ENCODE results near the gene UPK1B. TPM values are rescaled to one million over a fixed set of nuclear protein-coding genes. Genes with fewer than 3 reads are reported as not detected.
A peak's percentile ranks its signal among the peaks of the same experiment; 100 is the strongest.
"Not testable (repeated sequence)": the region's sequence is repeated elsewhere in the genome, so short reads cannot be mapped to it uniquely, and the experiment has no call there.

The UPK1B gene
- not detected in 2 replicates for total RNA-seq (2014; rRNA removed)
- polyA plus RNA-seq (2012), result not detected

DNA sequence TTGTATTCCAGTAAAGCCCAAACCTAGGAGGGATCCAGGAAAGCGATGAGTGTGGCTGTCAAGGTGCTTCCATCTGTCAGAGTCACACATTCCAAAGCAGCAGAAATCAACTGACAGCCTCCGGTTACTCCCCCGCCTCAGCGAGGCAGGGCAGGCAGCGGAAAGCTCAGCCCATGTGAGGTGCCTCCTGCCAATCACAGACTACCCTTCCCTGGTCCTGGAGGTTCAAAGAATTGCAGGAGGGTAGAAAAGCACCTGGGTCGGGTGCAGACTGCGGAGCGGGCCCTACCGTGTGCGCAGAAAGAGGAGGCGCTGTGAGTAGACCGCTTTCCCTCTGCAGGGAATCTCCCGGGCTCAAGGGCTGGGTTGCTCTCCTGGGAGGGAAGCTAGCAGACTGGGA is at the start of gene UPK1B:
Gene UPK1B (plus strand): TSS at position 274 of the 400 bp plus-strand sequence. CDS start 13,144 bp downstream, outside the sequence.
- no peak for DNase-seq (ENCODE audit: low read depth)

DNA sequence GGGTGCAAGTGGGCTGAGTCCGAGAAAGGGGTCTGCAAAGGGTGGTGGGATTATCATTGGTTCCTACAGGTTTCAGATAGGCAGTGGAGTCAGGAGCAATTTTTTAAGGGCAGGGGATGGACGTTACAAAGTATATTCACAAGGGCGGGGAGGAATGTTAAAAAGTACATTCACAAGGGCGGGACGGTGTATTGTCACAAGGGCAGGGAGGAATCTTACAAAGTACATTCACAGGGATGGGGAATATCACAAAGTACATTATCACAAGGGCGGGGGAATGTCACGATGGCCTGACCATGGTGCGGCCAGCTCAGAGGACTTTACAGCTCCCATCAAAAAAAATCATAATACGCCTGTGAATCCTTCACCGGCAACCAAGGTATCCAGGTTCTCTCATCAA is 48.1 kb upstream of the UPK1B start:
- no peak for DNase-seq (ENCODE audit: low read depth)

DNA sequence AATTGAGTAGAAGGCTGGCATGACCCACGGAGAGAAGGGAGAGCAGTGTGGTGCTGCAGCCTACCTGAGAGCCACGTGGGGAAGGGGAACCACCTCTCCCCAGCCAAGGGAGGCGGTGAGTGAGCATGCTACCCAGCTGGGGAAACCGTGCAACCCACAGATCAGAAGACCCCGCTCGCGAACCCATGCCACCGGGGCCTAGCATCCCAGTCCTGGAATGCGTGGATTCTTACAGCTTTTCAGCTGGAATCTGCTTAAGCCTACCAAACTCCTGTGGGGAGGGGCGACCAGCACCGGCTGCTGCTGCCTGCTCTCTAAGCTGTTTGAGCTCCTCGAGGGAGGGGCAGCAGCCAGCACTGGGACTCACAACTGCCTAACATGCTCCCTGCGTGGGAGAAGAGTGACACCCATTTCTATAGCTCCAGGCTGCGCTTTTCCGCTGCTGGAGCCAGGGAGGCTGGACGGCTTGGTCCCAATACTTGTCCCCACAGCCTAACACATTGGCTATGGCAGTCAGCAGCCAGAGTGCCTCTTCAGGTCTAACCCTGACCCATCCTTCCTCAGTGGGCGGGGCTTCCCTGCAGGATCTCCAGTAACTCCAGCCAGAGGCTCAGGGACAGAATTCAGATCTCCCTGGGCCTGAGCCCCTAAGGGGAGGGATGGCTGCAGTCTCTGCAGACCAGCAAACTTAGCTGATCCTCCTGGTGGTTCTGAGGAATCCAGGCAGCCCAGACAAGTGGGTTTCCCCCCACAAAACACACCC is 47.5 kb upstream of the UPK1B start:
- no peak for DNase-seq (ENCODE audit: low read depth)

DNA sequence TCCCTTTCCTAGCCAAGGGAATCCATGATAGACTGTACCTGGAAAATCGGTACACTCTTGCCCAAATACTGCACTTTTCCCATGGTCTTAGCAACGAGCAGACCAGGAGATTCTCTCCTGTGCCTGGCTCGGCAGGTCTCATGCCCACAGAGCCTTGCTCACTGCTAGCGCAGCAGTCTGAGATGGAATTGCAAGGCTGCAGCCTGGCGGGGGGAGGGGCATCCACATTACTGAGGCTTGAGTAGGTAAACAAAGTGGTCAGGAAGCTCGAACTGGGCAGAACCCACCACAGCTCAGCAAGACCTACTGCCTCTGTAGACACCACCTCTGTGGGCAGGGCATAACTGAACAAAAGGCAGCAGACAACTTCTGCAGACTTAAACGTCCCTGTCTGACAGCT is 43.1 kb upstream of the UPK1B start:
- not testable (repeated sequence) for DNase-seq (ENCODE audit: low read depth)

DNA sequence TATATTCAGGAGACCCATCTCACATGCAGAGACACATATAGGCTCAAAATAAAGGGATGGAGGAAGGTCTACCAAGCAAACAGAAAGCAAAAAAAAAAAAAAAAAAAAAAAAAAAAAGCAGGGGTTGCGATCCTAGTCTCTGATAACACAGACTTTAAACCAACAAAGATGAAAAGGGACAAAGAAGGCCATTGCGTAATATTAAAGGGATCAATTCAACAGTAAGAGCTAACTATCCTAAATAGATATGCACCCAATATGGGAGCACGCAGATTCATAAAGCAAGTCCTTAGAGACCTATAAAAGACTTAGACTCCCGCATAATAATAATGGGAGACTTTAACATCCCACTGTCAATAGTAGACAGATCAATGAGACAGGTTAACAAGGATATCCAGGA is 41.1 kb upstream of the UPK1B start:
- not testable (repeated sequence) for DNase-seq (ENCODE audit: low read depth)

DNA sequence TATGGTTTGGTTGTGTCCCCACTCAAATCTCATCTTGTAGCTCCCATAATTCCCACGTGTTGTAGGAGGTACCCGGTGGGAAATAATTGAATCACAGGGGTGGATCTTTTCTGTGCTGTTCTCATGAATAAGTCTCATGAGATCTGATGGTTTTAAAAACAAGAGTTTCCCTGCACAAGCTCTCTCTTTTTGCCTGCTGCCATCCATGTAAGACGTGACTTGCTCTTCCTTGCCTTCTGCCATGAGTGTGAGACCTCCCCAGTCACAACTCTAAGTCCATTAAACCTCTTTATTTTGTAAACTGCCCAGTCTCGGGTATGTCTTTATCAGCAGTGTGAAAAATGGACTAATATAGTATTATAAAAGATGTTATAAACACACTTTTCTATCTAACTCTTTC is 34.0 kb upstream of the UPK1B start:
- not testable (repeated sequence) for DNase-seq (ENCODE audit: low read depth)

DNA sequence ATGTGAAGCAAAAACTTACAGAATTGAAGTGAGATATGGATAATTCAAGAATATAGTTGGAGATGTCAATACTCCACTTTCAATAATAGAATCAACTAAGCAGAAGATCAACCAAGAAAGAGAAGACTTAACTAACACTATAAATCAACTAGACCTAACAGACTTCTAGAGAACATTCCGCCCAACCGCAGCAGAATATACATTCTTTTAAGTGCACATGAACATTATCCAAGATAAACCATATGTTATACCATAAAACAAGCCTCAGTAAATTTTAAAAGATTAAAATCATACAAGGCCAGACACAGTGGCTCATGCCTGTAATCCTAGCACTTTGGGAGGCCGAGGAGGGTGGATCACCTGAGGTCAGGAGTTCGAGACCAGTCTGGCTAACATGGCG is 32.9 kb upstream of the UPK1B start:
- no peak for DNase-seq (ENCODE audit: low read depth)

DNA sequence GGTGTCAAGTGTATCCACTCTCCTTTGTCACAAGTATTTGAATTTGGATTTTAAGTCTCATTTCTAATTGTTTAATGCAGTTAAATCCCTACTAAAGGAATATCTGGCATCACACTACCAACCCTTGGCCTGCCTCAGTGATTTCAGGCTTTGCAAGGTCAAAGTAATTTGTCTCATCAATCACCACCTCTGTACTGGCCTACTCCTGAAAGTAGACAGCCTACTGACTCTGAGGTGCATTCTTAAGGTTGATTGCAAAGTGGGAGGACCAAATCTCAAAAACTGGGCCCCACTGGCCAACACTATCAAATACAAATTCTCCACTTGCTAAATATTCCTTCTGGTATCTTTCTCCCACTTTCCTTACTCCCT is 28.3 kb upstream of the UPK1B start:
- no peak for DNase-seq (ENCODE audit: low read depth)

DNA sequence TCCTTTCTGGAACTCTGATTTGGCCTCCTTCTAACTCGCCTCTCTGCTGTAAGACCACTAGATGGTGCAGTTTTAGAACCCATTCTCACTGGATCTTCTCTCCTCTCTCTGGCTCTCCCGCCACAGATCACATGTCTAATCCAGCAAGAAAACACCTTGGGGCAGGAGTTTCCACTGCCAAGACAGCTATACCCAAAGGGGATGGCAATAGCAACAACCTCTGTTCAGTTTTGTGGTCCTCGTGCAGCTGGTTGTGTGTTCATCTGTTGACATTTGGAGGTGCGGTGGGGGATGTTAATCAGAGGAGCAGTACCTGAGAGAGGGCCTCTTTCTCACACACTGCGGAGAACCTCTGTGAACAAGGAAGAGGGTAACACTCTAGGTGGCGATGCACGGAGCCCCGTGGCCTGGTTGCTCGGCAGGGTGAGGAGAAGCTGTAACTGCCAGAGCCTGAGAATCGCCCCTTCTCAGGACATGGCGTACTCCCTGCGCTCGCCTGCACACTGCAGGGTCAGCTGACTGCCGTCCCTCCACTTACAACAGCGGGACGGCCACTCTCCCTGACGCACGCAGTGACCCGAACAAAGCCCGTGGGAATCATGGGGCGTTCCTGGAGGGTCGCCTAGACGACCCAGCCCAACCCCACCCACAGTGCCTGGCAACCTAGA is 27.8 kb upstream of the UPK1B start, which contains the start of gene TEX55:
Gene TEX55 (plus strand): TSS at position 666 of the 668 bp plus-strand sequence. CDS start 25 bp downstream, outside the sequence.
- peak; percentile 37 for DNase-seq (ENCODE audit: low read depth)

DNA sequence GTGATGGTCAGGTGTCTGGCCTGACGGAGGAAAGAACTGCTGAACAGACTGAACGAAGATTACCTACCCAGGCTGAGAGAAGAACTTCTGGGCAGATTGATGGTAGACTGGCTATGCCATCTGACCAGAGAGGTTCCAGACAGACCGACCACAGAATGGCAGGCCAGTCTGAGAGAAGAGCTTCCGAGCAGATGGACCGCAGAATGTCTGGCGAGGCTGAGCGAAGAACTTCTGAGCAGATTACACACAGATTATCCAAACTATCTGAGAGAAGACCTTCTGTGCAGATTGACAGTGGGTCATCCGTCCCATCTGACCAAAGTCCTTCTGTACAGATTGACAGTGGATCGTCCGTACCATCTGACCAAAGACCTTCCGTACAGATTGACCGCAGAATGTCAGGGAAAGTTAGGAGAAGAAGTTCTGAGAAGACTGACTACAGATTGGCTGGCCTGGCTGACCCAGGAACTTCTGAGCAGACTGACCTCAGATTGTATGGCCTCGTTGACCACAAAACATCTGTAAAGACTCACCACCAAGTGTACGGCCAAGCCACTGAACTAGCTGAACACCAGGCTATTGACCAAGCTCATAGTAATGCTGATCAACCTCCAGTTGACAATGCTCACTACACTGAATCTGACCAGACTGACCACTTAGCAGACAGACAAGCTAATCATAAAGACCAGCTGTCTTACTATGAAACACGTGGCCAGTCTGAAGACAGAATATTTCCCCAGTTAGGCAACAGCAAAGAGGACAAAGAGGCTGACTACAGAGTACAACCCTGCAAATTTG is 26.6 kb upstream of the UPK1B start:
- peak; percentile 46 for DNase-seq (ENCODE audit: low read depth)

DNA sequence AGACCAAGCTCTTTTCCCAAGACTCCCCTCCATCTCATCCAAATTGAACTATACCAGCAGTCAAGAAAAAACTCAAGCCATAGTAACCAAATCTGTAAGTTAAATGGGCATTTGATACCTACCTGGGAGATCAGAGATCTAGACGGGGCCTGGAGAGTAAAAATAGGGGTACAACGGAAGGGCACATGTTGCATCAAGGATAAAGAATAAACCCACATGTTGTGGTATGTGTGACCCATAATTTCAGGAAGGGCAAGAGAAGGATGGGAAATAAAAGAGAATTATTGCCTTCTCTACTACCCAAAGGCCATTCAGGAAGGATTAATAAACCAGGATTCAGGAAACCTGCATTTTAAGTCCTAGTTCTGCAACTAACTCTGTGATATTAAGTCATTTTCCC is 25.9 kb upstream of the UPK1B start:
- DNase-seq (ENCODE audit: low read depth), result no peak

DNA sequence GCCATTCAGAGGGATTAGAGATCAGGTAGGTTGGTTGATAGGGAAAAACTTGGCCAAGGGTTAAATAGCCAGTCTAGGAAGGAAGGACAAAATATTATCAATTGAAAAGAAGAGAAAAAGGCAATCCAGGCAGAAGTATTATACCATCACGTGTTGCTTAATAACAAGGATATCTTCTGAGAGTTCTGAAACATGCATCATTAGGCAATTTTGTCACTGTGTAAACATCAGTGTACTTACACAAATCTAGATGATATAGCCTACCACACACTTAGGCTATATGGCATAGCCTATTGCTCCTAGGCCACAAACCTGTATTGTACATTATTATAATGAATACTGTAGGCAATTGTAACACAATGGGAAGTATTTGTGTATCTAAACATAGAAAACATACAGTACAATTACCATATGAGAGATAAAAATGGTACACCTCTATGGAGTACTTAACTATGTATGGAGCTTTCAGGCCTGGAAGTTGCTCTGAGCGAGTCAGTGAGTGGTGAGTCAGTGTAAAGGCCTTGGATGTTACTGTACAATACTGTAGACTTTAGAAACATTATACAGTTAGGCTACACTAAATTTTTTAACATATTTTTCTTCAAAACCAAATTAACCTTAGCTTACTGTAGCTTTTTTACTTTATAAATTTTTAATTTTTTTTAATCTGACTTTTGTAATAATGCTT is 24.8 kb upstream of the UPK1B start:
- peak; percentile 26 for DNase-seq (ENCODE audit: low read depth)

DNA sequence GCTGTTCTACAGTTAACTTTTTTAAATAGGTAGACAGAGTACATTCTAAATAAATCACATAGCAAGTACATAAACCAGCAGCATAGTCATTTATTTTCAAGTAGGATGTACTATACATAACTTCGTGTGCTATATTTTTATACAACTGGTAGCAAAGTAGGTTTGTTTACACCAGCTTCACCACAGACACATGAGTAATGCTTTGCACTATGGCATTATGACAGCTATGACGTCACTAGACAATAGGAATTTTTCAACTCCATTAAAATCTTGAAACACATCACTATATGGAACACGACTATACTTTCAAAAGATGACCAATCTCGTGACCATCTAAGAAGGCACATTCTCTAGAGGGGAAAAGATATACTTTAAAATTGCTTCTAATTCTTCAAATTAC is 23.9 kb upstream of the UPK1B start:
- peak; percentile 36 for DNase-seq (ENCODE audit: low read depth)

DNA sequence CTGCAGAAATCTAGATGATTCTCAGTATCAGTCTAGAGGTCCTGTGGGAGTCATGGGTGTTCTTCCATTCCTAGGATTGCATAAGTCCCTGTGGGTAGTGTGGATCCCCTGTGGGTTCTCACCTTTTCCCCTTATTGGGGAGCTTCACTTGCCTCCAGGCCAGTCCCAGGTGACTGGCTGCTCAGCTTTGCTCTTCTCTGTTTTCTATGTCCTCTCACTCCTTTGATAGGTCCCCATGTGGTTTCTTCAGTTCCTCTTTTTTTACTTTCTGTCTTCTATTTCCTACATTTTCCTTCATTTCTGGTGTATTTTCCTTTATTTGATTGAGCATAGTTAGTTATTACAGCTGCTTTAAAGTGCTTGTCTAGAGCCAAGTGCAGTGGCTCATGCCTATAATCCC is 16.5 kb upstream of the UPK1B start:
- DNase-seq (ENCODE audit: low read depth), result no peak

DNA sequence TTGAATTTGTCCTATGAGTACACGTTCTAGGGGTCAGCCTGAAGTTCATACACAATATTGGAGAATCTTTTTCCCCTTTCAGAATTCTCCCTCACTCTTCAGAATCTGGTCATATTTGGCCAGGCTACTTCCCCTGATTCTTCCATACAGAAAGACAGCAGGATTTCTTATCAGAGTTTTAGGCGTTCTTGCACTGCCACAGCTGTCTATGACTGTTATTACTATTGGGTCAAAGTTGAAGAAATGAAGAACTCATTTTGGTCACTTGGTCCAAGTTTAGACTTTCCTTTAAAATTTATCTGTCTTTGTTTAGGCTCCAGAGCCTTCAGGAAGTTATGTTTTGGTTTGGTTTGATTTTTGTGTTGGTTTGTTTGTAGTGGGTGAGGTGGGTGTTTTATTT is 15.4 kb upstream of the UPK1B start:
- no peak for DNase-seq (ENCODE audit: low read depth)

DNA sequence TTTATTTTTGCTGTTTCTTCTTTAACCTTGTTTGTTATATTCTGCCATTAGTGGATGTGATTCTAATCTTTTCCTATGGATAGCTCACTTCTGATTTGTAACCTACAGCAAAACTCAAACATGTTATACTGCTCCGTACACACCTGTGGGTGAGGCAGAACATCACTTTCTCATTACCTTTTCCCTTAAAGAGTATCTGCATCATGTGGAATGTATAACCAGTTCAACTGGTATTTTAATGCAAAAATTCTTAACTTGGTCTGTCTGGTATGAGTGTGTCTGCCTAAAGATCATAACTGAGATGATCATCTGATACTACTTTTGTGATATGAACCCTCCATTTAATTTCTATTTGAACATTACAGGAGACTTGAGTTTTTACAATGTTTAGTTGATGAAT is 13.0 kb upstream of the UPK1B start:
- no peak for DNase-seq (ENCODE audit: low read depth)

DNA sequence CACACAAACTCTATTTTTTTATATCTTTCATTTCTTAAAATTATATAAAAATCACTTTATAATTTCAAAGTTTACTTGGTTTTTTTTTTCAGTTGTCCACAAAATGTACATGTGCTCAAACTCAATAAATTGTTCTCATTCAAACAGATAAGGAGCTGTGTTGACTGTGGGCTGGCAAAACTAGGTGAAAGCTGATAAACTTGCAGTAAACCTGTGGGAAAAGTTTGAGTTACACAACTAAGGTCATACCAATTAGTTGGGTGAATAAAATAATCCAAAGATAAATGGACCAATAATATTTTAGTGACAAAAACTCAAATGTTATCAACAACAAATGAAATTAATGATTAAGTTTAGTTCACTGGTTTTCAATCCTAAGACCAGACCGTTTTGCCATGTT is 12.6 kb upstream of the UPK1B start:
- no peak for DNase-seq (ENCODE audit: low read depth)

DNA sequence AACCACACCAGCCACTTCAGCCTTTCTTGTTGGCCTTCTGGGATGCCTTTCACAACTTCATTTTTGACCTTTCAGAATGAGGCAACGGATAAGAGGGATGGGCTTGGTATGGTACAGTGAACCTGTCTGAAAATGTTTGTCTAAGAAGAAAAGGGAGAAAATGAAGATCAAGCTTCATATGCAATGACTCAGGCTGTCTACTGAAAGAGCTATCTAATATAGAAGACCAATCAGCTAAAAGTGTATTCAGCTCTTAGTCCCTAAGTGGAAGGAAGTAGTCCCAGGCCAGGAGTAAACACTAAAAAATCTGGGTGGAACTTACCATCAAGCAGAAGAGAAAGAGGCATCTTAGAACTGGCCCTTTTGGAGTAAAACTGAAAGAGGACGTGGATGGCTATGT is 12.2 kb upstream of the UPK1B start:
- DNase-seq (ENCODE audit: low read depth), result no peak

DNA sequence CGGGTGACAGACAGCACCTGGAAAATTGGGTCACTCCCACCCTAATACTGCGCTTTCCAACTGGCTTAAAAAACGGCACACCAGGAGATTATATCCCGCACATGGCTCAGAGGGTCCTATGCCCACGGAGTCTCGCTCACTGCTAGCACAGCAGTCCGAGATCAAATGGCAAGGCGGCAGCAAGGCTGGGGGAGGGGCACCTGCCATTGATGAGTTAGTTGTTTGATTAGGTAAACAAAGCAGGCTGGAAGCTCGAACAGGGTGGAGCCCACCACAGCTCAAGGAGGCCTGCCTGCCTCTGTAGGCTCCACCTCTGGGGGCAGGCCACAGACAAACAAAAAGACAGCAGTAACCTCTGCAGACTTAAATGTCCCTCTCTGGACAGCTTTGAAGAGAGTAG is 8.7 kb upstream of the UPK1B start:
- not testable (repeated sequence) for DNase-seq (ENCODE audit: low read depth)

DNA sequence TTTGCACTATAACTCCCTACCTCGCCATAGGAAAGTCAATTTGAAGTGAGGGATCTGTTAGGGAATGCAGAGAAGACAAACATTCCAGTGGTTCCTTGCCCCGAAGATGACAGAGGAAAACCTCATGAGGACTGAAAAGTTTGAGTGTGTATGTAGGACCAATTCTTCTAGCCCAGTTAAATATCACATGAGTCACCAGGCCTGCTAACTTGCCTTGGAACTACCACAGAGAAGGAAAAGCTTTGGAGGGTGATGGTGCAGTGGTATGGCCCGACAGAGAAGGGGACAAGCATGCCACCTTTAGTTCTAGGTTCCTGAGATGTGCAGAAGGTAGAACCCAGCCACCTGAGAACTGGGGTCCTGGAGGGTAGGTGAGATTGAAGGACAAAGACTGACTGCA is 2.6 kb upstream of the UPK1B start:
- DNase-seq (ENCODE audit: low read depth), result no peak

DNA sequence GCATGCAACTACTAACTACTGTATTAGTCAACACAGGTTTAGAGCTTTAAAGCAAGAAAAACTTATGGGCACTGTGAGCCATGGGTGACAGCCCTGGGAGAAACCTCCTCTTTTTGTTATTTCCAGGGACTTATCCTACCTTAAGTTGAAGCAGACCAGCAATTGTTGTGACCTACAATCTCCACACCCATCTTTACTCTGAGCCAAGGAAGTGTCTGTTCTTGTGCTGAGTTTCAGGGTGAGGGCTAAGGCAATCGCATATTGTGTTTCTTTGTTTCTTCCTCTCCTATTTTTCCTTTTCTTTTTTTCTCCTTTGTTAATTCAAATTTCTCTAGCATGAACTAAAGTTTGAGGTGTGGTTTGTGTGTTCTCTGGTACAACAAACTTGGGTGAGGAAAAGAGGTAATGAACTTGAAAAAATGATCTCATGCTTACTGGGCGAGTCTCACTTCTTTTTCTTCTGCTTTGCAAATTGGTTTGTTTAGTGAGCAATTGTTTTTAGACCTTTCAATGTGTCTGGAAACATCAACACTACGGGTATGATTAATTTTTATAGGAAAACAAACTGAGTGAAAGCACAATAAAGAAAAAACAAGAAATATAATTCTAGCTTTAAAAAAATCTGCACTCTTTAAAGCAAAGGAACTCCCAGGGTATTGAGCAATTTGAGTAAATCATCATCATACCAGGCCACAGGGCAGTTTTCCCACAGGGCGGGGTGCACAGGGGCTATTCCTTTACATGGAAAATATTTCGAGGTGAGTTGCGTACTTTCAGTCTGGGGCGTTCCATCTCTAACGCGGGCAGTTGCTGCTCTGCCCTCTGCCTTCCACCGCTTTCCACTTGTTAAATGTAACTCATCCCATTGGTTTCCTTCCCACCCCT is 2.7 kb downstream of the UPK1B start:
- peak; percentile 19 for DNase-seq (ENCODE audit: low read depth)
